ENCODE measurements around the gene TOM1. TPM values are rescaled to one million over a fixed set of nuclear protein-coding genes. Genes with fewer than 3 reads are reported as not detected.
A peak's percentile ranks its signal among the peaks of the same experiment; 100 is the strongest.

The TOM1 gene
- total RNA-seq, 1 donor = 118 TPM

DNA sequence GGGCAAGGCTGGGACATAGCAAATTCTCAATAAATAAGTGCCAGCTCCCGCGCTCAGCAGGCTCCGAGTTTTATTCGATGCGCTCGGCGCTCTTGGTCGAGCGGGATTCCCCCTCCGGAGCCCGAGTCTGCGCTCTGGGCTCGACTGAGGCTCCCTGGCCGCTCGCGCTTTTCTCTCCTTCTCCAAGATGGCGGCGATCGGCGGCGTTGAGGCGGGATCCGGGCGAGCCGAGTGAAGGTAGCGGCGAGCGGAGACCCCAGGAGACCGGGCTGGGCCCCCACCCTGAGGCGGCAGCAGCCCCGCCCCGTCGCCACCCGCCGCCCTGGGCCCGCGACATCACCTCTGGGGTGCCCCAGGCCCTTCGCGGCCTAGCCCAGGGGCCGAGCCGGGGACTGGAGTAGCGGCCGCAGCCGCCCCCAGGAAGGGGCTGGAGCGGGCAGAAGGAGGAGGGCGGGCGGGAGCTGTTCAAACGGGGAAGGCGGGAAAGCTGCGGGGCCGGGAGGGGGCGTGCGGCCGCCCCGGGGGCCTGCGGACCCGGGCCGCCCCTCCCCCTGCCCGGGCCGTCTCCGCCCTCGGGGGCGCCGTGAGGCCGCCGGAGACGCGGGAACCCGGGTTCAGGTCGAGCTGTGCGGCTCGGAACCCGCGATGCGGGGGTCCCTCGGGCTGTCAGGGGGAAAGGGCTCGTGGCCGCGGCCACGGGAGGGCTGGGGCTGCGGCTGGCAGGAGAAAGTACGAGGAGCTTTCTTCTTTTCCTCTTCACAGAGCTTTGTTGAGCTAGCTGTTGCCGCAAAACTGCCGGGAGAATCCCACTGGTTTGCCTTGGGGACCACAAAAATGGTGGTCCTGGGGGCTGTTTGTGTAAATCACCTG lies 42.1 kb upstream of the TOM1 start, which contains the start of gene HMGXB4:
Gene HMGXB4 (plus strand): TSS at position 173 of the 870 bp plus-strand sequence. CDS start 4,898 bp downstream, outside the sequence.
- Histone ChIP-seq H3K79me2 (ENCODE audit: insufficient read depth, low read length) (peaks cover 53% of the 10 kb centered on the region), H3K27ac (ENCODE audit: low read depth, low read length) (peak within 1 kb of the TSS; percentile 78), H3K27me3 (ENCODE audit: insufficient read depth, low read length) (no peaks in the 10 kb centered on the region), H3K4me2 (ENCODE audit: insufficient read depth, low read length) (peak within 1 kb of the TSS; percentile 99), H3K36me3 (ENCODE audit: insufficient read depth, low read length) (peaks cover 5% of the 10 kb centered on the region), H3K4me3 (ENCODE audit: insufficient read depth, low read length) (peak within 1 kb of the TSS; percentile 91), H3K4me1 (ENCODE audit: insufficient read depth, low read length) (peaks cover 15% of the 10 kb centered on the region), H4K20me1 (ENCODE audit: insufficient read depth, low read length) (peaks cover 17% of the 10 kb centered on the region), H3K9me3 (ENCODE audit: low read depth, low read length) (no peaks in the 10 kb centered on the region), H2AFZ (ENCODE audit: low read length) (peak within 1 kb of the TSS; percentile 97)
- TF ChIP-seq CTCF (IDR thresholded peaks at IDR 0.05; ENCODE audit: extremely low read depth, low read depth, low read length) = no peak
- DNase-seq (ENCODE audit: insufficient read length, low spot score, missing footprints) = peak; percentile 98

DNA sequence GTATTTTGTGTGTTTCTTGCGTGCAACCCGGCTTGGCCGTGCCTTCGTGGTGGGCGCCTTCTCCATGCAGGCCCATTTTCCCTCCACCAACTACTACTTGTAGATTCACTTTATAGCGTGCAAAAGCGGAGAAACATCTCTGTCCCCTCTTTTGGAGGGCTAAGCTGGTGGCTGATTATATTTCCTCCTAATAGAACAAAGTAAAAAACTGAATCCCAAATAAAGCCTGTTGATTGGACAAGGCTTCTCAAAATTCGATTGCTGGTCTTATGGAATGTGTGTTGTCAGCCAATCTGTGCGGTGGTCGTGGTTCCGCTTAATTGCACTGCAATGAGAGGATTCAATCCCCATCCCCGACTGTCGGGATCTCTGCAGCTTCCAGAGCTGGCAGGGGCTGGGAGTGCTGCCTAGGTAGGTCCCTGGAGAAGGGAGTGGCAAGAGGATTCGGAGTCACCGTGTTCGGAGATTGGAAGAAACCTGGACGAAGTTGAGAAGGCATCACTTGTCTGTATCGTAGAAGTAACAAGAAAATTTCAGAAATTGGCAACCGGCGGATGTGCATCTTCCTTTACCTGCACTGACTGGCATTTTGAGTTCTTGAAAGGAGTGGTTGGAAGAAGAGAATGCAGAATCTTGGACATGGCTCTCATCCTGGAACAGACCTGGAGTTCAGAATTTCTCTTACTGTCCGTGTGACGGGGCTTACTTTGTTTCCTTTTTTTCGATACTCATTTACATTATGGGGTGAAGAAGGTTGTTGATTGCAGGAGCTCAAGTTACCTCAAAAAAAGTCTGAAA lies 41.3 kb upstream of the TOM1 start:
- H3K27me3 ChIP-seq (ENCODE audit: insufficient read depth, low read length) = no peaks in the 10 kb centered on the region
- peak overlapping the region; percentile 91 for H3K4me3 ChIP-seq (ENCODE audit: insufficient read depth, low read length)
- peaks cover 58% of the 10 kb centered on the region for H3K79me2 ChIP-seq (ENCODE audit: insufficient read depth, low read length)
- H3K4me1 ChIP-seq (ENCODE audit: insufficient read depth, low read length) = peaks cover 15% of the 10 kb centered on the region
- peak overlapping the region; percentile 78 for H3K27ac ChIP-seq (ENCODE audit: low read depth, low read length)
- no peaks in the 10 kb centered on the region for H3K9me3 ChIP-seq (ENCODE audit: low read depth, low read length)
- peak; percentile 78 for DNase-seq (ENCODE audit: insufficient read length, low spot score, missing footprints)
- H3K36me3 ChIP-seq (ENCODE audit: insufficient read depth, low read length) = peaks cover 13% of the 10 kb centered on the region
- peaks cover 17% of the 10 kb centered on the region for H4K20me1 ChIP-seq (ENCODE audit: insufficient read depth, low read length)
- H2AFZ ChIP-seq (ENCODE audit: low read length) = peak overlapping the region; percentile 73
- H3K4me2 ChIP-seq (ENCODE audit: insufficient read depth, low read length) = peak overlapping the region; percentile 99
- TF ChIP-seq CTCF (IDR thresholded peaks at IDR 0.05; ENCODE audit: extremely low read depth, low read depth, low read length) = no peak

DNA sequence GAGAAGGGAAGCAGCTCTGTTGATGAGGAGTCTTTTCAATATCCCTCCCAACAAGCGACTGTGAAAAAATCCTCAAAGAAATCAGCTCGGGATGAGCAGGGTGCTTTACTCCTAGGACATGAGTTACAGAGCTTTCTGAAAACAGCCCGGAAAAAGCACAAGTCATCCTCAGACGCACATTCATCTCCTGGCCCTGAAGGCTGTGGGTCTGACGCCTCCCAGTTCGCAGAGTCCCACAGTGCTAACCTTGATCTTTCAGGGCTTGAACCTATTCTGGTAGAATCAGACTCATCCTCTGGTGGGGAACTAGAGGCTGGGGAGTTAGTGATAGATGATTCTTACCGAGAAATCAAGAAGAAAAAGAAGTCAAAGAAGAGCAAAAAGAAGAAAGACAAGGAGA lies 34.7 kb upstream of the TOM1 start:
- Histone ChIP-seq H2AFZ (ENCODE audit: low read length) (no peak overlapping the region), H3K79me2 (ENCODE audit: insufficient read depth, low read length) (peaks cover 76% of the 10 kb centered on the region), H3K9me3 (ENCODE audit: low read depth, low read length) (no peaks in the 10 kb centered on the region), H3K27me3 (ENCODE audit: insufficient read depth, low read length) (no peaks in the 10 kb centered on the region), H3K4me2 (ENCODE audit: insufficient read depth, low read length) (no peak overlapping the region), H3K4me3 (ENCODE audit: insufficient read depth, low read length) (no peak overlapping the region), H3K4me1 (ENCODE audit: insufficient read depth, low read length) (no peaks in the 10 kb centered on the region), H3K36me3 (ENCODE audit: insufficient read depth, low read length) (peaks cover 70% of the 10 kb centered on the region), H3K27ac (ENCODE audit: low read depth, low read length) (no peak overlapping the region), H4K20me1 (ENCODE audit: insufficient read depth, low read length) (peaks cover 14% of the 10 kb centered on the region)
- DNase-seq (ENCODE audit: insufficient read length, low spot score, missing footprints) = no peak
- no peak for TF ChIP-seq CTCF (IDR thresholded peaks at IDR 0.05; ENCODE audit: extremely low read depth, low read depth, low read length)

DNA sequence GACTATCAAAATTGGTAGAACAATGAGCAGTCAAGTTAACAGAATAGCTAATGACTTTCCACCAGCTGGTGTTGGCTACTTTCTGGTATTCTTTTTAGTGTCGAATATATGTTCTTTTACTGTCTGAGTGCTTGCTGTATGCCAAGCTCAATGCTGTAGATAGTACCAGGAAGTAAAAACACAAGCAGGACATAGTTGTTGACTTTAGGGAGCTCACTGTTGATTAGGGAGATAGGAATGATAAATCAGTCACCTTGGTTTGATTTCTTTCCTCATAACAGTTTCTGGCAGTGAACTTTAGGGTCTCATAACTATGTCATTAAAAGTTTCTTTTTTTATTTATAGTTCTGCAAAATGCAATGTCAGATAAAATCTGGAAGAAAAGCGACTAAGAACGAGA lies 33.4 kb upstream of the TOM1 start:
- peaks cover 72% of the 10 kb centered on the region for H3K79me2 ChIP-seq (ENCODE audit: insufficient read depth, low read length)
- no peak overlapping the region for H3K27ac ChIP-seq (ENCODE audit: low read depth, low read length)
- no peaks in the 10 kb centered on the region for H3K27me3 ChIP-seq (ENCODE audit: insufficient read depth, low read length)
- H2AFZ ChIP-seq (ENCODE audit: low read length) = no peak overlapping the region
- H3K4me2 ChIP-seq (ENCODE audit: insufficient read depth, low read length) = no peak overlapping the region
- peaks cover 10% of the 10 kb centered on the region for H4K20me1 ChIP-seq (ENCODE audit: insufficient read depth, low read length)
- H3K36me3 ChIP-seq (ENCODE audit: insufficient read depth, low read length) = peaks cover 81% of the 10 kb centered on the region
- H3K4me1 ChIP-seq (ENCODE audit: insufficient read depth, low read length) = no peaks in the 10 kb centered on the region
- no peak for DNase-seq (ENCODE audit: insufficient read length, low spot score, missing footprints)
- H3K9me3 ChIP-seq (ENCODE audit: low read depth, low read length) = no peaks in the 10 kb centered on the region
- no peak overlapping the region for H3K4me3 ChIP-seq (ENCODE audit: insufficient read depth, low read length)
- TF ChIP-seq CTCF (IDR thresholded peaks at IDR 0.05; ENCODE audit: extremely low read depth, low read depth, low read length) = no peak
